GM10266 (cell line): ENCODE measurements around the gene WDR46.

Experiments
- DNase-seq: peaks from one replicate; pipeline ENCODE4 v3.0.0; 2012; ENCODE audit errors: extremely low spot score
- TF ChIP-seq, protein P1 (sequence below): IDR thresholded peaks from 2 replicates; pipeline ENCODE4 v1.5.1; 2012; ENCODE audit warnings: mild to moderate bottlenecking, low read depth; ENCODE audit not compliant: control insufficient read depth, insufficient read depth; ENCODE audit errors: missing control alignments

The WDR46 gene

DNA sequence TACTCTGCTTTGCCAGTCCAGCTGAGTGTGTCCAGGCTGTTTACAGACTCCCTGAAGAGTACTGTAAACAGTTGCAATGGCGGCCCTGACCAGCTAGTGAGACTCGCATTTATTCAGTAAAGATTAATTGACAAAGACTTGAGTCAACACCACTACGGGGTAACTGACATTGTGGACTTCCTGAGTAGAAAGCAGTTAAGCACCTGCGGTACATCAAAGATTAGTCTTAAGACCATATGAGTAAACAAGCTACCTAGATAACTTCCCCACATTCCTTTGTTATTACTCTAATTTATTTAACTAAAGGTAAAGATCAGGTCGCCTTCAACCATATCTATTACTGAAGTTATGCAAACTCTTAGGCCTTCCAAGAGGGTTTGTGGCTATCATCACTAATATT is 30.0 kb downstream of the WDR46 start:
- no peak for DNase-seq
- TF ChIP-seq, protein P1, sequence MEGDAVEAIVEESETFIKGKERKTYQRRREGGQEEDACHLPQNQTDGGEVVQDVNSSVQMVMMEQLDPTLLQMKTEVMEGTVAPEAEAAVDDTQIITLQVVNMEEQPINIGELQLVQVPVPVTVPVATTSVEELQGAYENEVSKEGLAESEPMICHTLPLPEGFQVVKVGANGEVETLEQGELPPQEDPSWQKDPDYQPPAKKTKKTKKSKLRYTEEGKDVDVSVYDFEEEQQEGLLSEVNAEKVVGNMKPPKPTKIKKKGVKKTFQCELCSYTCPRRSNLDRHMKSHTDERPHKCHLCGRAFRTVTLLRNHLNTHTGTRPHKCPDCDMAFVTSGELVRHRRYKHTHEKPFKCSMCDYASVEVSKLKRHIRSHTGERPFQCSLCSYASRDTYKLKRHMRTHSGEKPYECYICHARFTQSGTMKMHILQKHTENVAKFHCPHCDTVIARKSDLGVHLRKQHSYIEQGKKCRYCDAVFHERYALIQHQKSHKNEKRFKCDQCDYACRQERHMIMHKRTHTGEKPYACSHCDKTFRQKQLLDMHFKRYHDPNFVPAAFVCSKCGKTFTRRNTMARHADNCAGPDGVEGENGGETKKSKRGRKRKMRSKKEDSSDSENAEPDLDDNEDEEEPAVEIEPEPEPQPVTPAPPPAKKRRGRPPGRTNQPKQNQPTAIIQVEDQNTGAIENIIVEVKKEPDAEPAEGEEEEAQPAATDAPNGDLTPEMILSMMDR: no peak

- TF ChIP-seq, protein P1: no peak
- DNase-seq: no peak
These were observed 34.4 kb downstream of the WDR46 start for GRCh38 chr6:33254591-33254990.

DNA sequence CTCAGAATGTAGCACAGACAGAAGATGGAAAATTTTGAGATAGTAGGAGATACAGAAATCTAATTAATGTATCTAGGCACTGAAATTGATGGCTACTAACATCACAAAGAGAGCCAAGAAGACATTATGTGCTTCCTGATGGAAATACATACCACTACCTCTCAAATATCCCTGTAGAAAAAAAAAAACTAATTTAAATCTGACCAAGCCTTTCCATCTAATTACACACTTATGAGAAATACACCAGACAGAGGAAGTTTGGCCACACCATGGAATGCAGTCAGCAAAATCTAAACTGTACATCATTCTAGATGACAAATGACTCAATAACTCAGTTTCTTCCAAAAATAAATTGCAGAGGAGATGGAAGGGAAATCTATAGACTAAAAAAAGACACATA is 36.3 kb downstream of the WDR46 start:
- TF ChIP-seq, protein P1: no peak
- DNase-seq: no peak

DNA sequence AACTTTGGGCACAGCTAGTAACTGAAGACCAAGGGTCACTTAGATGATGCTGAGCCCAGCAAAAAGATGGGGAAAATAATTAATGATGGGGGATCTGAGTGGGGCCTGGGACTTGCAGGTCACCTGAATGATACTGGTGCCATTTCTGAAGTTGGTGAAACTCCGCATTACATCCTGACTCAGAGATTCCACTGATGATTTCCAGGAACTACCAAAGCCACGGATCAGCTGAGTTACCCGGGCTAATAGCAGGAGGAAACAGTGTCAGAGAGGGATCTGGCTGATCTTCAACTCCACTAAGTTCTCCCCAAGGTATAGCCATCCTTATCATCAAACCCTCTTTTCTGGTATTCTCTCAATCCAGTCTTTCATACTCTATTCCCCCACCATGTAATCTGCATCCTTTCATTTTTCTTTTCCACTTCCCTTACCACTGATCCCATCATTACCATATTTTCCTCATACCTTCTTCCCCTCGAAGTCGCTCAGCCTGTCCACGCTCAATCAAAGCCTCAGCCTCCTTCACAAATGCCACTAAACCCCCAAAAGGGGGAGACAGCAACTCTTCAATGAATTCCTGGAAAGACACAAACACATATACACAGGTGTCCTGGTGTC is 37.5 kb downstream of the WDR46 start:
- DNase-seq: no peak
- TF ChIP-seq, protein P1: peak; percentile 7

- TF ChIP-seq, protein P1: no peak
- DNase-seq: no peak
These were observed 38.3 kb downstream of the WDR46 start for GRCh38 chr6:33250731-33251130.

DNA sequence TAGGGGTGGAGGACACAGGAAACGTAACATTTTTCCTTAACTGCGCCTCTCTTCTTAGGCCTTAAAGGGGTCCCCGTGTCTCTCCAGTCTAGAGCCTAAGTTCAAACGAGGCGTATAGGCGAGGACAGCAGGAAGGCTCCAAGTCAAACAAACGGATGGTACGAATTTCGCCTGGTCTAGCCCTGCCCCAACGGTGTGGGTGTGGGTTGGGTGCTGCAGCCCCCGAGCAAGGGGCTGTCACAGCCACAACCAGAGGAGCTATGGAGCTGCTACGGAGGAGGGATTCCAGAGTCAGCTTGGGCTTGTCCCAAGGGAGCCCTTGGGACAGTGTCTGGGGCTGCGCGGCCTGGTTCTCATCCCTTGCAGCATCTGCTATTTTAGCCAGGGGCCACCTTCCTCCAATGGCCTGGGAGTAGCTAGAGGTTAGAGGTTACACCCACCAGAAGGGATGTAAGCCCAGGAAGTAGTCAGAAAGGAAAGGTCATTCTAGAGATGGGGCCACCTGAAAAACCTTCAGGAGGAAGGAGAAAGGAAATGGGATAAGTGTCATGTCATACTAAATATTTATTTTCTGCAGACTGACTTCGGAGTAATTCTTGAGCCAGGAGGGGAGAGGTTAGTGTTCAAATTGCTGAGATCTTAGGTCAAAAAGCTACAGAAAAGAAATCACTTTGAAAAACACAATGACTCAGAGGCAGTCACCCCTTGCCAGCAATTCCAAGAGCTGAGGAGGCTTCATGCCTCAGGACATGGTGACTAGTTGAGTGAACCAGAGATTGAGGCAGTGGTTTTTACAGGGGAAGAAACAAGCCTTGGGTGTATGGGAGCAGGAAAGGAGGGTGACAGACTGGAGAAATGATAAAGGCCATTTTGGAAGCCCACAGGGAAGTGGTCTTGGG is 39.1 kb downstream of the WDR46 start:
- TF ChIP-seq, protein P1: no peak
- DNase-seq: no peak
